ENCODE measurements around the gene IGSF10. TPM values are rescaled to one million over a fixed set of nuclear protein-coding genes. Genes with fewer than 3 reads are reported as not detected.

IGSF10 gene
- total and polyA plus RNA-seq, 2 donors (not counting 1 experiment from before 2014, with no cell fraction given): 0.03 TPM; not detected in 1

GRCh38 chr3:151452841-151453240, 8.0 kb downstream of the IGSF10 start:
- H3K4me3 ChIP-seq (ENCODE audit: control extremely low read depth in 1 of 5, extremely low read depth in 1 of 5, insufficient read depth in 1 of 5, low read depth in 2 of 5, low read length in 4 of 5): no peak overlapping the region
- H3K27me3 Mint-ChIP-seq: no peaks in the 10 kb centered on the region
- H3K36me3 ChIP-seq (replicated peaks in 1 of 2; ENCODE audit: control extremely low read depth in 1 of 2, control insufficient read depth in 1 of 2, extremely low read depth in 1 of 2, insufficient read depth in 2 of 2, low read length in 1 of 2): no peaks in the 10 kb centered on the region
- H3K27ac Mint-ChIP-seq: no peak overlapping the region
- DNase-seq: no peak
- ChIA-PET CTCF (no interaction called here), POLR2A (no interaction called here)
- H3K27me3 ChIP-seq (replicated peaks in 1 of 4; ENCODE audit: control extremely low read depth in 1 of 4, control insufficient read depth in 3 of 4, insufficient read depth in 4 of 4, low read length in 3 of 4): no peaks in the 10 kb centered on the region
- H3K4me3 Mint-ChIP-seq: no peak overlapping the region
- no peaks in the 10 kb centered on the region for H3K9me3 Mint-ChIP-seq (ENCODE audit: insufficient read depth)
- no peaks in the 10 kb centered on the region for H3K9me3 ChIP-seq (ENCODE audit: control extremely low read depth in 1 of 3, control insufficient read depth in 2 of 3, insufficient read depth in 1 of 3, low read length in 2 of 3)
- H3K27ac ChIP-seq (ENCODE audit: low read length in 2 of 2): no peak overlapping the region
- H3K4me1 Mint-ChIP-seq: no peaks in the 10 kb centered on the region
- intact Hi-C loops (cut with micrococcal nuclease): no loop called here
- TF ChIP-seq CTCF (IDR thresholded peaks at IDR 0.05): no peak
- no peak for TF ChIP-seq EZH2 (IDR thresholded peaks at IDR 0.05; ENCODE audit: borderline replicate concordance, insufficient read depth, low read depth, low read length, poor library complexity, severe bottlenecking)
- H3K79me2 ChIP-seq (ENCODE audit: control insufficient read depth, insufficient read depth, low read length): no peaks in the 10 kb centered on the region
- no peaks in the 10 kb centered on the region for H3K4me1 ChIP-seq (ENCODE audit: control insufficient read depth in 2 of 2, insufficient read depth in 2 of 2, low read length in 2 of 2)
- H3K9ac ChIP-seq (ENCODE audit: low read length): no peak overlapping the region
- H2AFZ ChIP-seq (ENCODE audit: insufficient read depth, low read depth, low read length, poor library complexity, severe bottlenecking): no peak overlapping the region
- ATAC-seq (ENCODE audit: low read depth): no peak
- no peaks in the 10 kb centered on the region for H4K20me1 ChIP-seq (ENCODE audit: control insufficient read depth, insufficient read depth, low read length, poor library complexity, severe bottlenecking)
- H3K4me2 ChIP-seq (replicated peaks; ENCODE audit: low read depth, low read length, poor library complexity, severe bottlenecking): no peak overlapping the region
- 58% methylated on average over 2 of the region's 2 CpGs for whole genome bisulfite sequencing (ENCODE audit: insufficient coverage)

- Mint-ChIP-seq H3K27ac (no peak overlapping the region), H3K27me3 (no peaks in the 10 kb centered on the region), H3K4me1 (no peaks in the 10 kb centered on the region), H3K9me3 (ENCODE audit: insufficient read depth) (no peaks in the 10 kb centered on the region), H3K4me3 (no peak overlapping the region)
- no peak for ATAC-seq (ENCODE audit: low read depth)
- Histone ChIP-seq H3K27me3 (replicated peaks in 1 of 4; ENCODE audit: control extremely low read depth in 1 of 4, control insufficient read depth in 3 of 4, insufficient read depth in 4 of 4, low read length in 3 of 4) (no peaks in the 10 kb centered on the region), H3K27ac (ENCODE audit: low read length in 2 of 2) (no peak overlapping the region), H3K4me1 (ENCODE audit: control insufficient read depth in 2 of 2, insufficient read depth in 2 of 2, low read length in 2 of 2) (no peaks in the 10 kb centered on the region), H2AFZ (ENCODE audit: insufficient read depth, low read depth, low read length, poor library complexity, severe bottlenecking) (no peak overlapping the region), H3K9ac (ENCODE audit: low read length) (no peak overlapping the region), H3K9me3 (ENCODE audit: control extremely low read depth in 1 of 3, control insufficient read depth in 2 of 3, insufficient read depth in 1 of 3, low read length in 2 of 3) (no peaks in the 10 kb centered on the region), H3K36me3 (replicated peaks in 1 of 2; ENCODE audit: control extremely low read depth in 1 of 2, control insufficient read depth in 1 of 2, extremely low read depth in 1 of 2, insufficient read depth in 2 of 2, low read length in 1 of 2) (no peaks in the 10 kb centered on the region), H3K4me2 (replicated peaks; ENCODE audit: low read depth, low read length, poor library complexity, severe bottlenecking) (no peak overlapping the region), H4K20me1 (ENCODE audit: control insufficient read depth, insufficient read depth, low read length, poor library complexity, severe bottlenecking) (no peaks in the 10 kb centered on the region), H3K4me3 (ENCODE audit: control extremely low read depth in 1 of 5, extremely low read depth in 1 of 5, insufficient read depth in 1 of 5, low read depth in 2 of 5, low read length in 4 of 5) (no peak overlapping the region), H3K79me2 (ENCODE audit: control insufficient read depth, insufficient read depth, low read length) (no peaks in the 10 kb centered on the region)
- POLR2A ChIA-PET: no interaction called here
- CTCF ChIA-PET: no interaction called here
- TF ChIP-seq EZH2 (IDR thresholded peaks at IDR 0.05; ENCODE audit: borderline replicate concordance, insufficient read depth, low read depth, low read length, poor library complexity, severe bottlenecking) (no peak), CTCF (IDR thresholded peaks at IDR 0.05) (no peak)
- no CpG with 5 or more reads among the region's 1 CpG for WGBS (ENCODE audit: insufficient coverage)
- intact Hi-C loops (cut with micrococcal nuclease): no loop called here
- no peak for DNase-seq
Observed at GRCh38 chr3:151452368-151452767, 8.5 kb downstream of the IGSF10 start.

Data from B cell (primary cell).